GM12865 (cell line): ENCODE measurements around the gene MAPK8.

Experiments
- DNase-seq: peaks from one replicate; pipeline ENCODE4 v3.0.0; 2010; ENCODE audit warnings: low read depth
- H3K4me3 ChIP-seq: 2 replicates; pipeline ENCODE4 v1.5.1; 2011; ENCODE audit warnings: mild to moderate bottlenecking, low read depth, low read length, control low read depth
- CTCF ChIP-seq: IDR thresholded peaks from 2 replicates; pipeline ENCODE4 v1.5.1; 2011; ENCODE audit warnings: low read length, control low read depth, low read depth, inconsistent platforms; ENCODE audit not compliant: insufficient read depth; ENCODE audit errors: missing control alignments

Gene MAPK8

GRCh38 chr10:48284811-48285210 is 21.7 kb upstream of the MAPK8 start:
- TF ChIP-seq CTCF = no peak
- H3K4me3 ChIP-seq = no peak overlapping the region
- DNase-seq = no peak

- TF ChIP-seq CTCF = no peak
- no peak overlapping the region for H3K4me3 ChIP-seq
- DNase-seq = peak; percentile 86
Measured at GRCh38 chr10:48285710-48286109, 20.8 kb upstream of the MAPK8 start.

GRCh38 chr10:48286356-48286755 is 20.1 kb upstream of the MAPK8 start:
- no peak for DNase-seq
- TF ChIP-seq CTCF = no peak
- H3K4me3 ChIP-seq = no peak overlapping the region

- TF ChIP-seq CTCF = no peak
- H3K4me3 ChIP-seq = no peak overlapping the region
- peak; percentile 86 for DNase-seq
Measured at GRCh38 chr10:48287417-48288391, 18.8 kb upstream of the MAPK8 start.

- no peak for DNase-seq
- H3K4me3 ChIP-seq = no peak overlapping the region
- TF ChIP-seq CTCF = no peak
Measured at GRCh38 chr10:48288661-48289060, 17.8 kb upstream of the MAPK8 start.

- H3K4me3 ChIP-seq = no peak overlapping the region
- DNase-seq = peak; percentile 82
- peak; percentile 79 for TF ChIP-seq CTCF
Measured at GRCh38 chr10:48289501-48290238, 16.8 kb upstream of the MAPK8 start.
